ENCODE results near the gene TLE6. TPM values are rescaled to one million over a fixed set of nuclear protein-coding genes. Genes with fewer than 3 reads are reported as not detected.
A peak's percentile ranks its signal among the peaks of the same experiment; 100 is the strongest.

The TLE6 gene
- total and polyA plus RNA-seq, 2 of the 13 experiments (the other 11 are each of a cell fraction or from before 2014, with no cell fraction given) = 0.24 to 5.5 TPM

- TF ChIP-seq, protein P1, sequence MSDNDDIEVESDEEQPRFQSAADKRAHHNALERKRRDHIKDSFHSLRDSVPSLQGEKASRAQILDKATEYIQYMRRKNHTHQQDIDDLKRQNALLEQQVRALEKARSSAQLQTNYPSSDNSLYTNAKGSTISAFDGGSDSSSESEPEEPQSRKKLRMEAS (IDR thresholded peaks at IDR 0.05) = peak; percentile 44
- TF ChIP-seq GATAD1 (CRISPR knock-in tag; IDR thresholded peaks at IDR 0.05) (no peak), POLR2G (IDR thresholded peaks at IDR 0.05; ENCODE audit: low read depth, low read length) (peak; percentile 51; the same call in 1 of the 2 replicates), ZNF30 (CRISPR knock-in tag; IDR thresholded peaks at IDR 0.05) (no peak)
Measured at GRCh38 chr19:2942928-2943640, 34.3 kb upstream of the TLE6 start (continued).

DNA sequence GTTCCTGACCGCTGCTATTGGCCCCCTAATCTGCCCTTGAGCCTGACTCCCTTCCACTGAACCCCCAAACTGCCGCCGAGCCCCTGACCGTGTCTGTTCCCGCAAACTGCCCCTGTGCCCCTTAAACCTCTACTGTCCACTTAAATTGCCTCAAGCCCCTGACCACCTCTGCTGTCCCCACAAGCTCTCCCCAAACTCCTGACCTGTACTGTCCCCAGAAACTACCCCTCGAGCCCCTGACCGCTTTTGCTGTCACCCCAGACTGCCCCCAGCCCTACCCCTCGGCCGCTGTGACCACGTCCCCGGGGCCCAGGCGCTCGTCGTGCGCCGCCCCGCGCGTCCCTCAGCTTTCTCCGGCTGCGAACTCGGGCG lies 33.0 kb upstream of the TLE6 start:
- no TSS peak for BruUV-seq (replicated peaks)
- peak overlapping the region; percentile 81 for H3K9ac ChIP-seq (ENCODE audit: insufficient read depth, low read depth, low read length)
- in situ Hi-C loops (cut with HindIII; ENCODE audit: extremely low pct_ligation_motif_present, low pct_unique_long_range_greater_than_20kb) (no loop called here), intact Hi-C loops (cut with micrococcal nuclease; ENCODE audit: unreplicated experiment) (no loop called here)
- H3K27me3 ChIP-seq (ENCODE audit: control insufficient read depth in 1 of 2, insufficient read depth in 2 of 2, low read length in 2 of 2) = no peaks in the 10 kb centered on the region; a peak in 1 of 5 replicates
- FAIRE-seq (no peak), ATAC-seq (no peak; the same call in 2 of the 3 replicates), DNase-seq (ENCODE audit: low spot score) (no peak)
- WGBS (ENCODE audit: low lambda C conversion rate) = 0% methylated on average over 23 of the region's 23 CpGs
- H3K79me2 ChIP-seq (ENCODE audit: insufficient read depth, low read length) = peaks cover 36% of the 10 kb centered on the region
- ChIA-PET POLR2A (interaction anchor here (1.1 to 3.3 kb wide), 3 partner anchors 33 to 78 kb away, joined by 4 to 20 read pairs (median 14); partner anchors contain the start of genes TLE6, ZNF556 and ZNF57), CTCF (ENCODE audit: low intra/inter-chr PET ratio, low total read pairs) (no interaction called here)
- H3K4me1 ChIP-seq (ENCODE audit: insufficient read depth, low read length) = peaks cover 28% of the 10 kb centered on the region
- peak overlapping the region; percentile 86 for H3K27ac ChIP-seq (ENCODE audit: extremely low read length, insufficient read depth, low read length)
- no peak overlapping the region for H2AFZ ChIP-seq (ENCODE audit: low read length)
- peaks cover 2 to 4% of the 10 kb centered on the region in 2 experiments; a peak in 3 of 5 replicates for H3K36me3 ChIP-seq (replicated peaks in 1 of 2; ENCODE audit: control insufficient read depth in 1 of 2, insufficient read depth in 2 of 2, low read length in 2 of 2)
- peak overlapping the region; percentile 84 to 90 (median 88) for H3K4me3 ChIP-seq (replicated peaks in 1 of 3; ENCODE audit: insufficient read depth in 1 of 3, low read depth in 2 of 3, low read length in 3 of 3)
- 0 out of 2 replicates have a peak, but pooled peaks have one; percentile 27 for TF ChIP-seq ZZZ3 (CRISPR knock-in tag; IDR thresholded peaks at IDR 0.05; ENCODE audit: borderline replicate concordance)
- no peak for TF ChIP-seq SOX13 (IDR thresholded peaks at IDR 0.05)
- TF ChIP-seq SOX13 (CRISPR knock-in tag; conservative IDR thresholded peaks at IDR 0.05 in 1 of 2, IDR thresholded peaks at IDR 0.05 in 1 of 2) = 0 out of 4 replicates have a peak, but pooled peaks of 1 of the 2 experiments have one; percentile 23
- TF ChIP-seq HNRNPK (IDR thresholded peaks at IDR 0.05; ENCODE audit: low read depth, low read length, poor library complexity, severe bottlenecking) = peak; percentile 77
- TF ChIP-seq MEIS1 (CRISPR knock-in tag; IDR thresholded peaks at IDR 0.05; ENCODE audit: borderline replicate concordance) = no peak
- no peak for TF ChIP-seq ZNF512B (CRISPR knock-in tag; IDR thresholded peaks at IDR 0.05; ENCODE audit: borderline replicate concordance)
- TF ChIP-seq ZNF589 (CRISPR knock-in tag; conservative IDR thresholded peaks at IDR 0.05) = peak; percentile 84; the same call in 1 of the 2 replicates
- TF ChIP-seq ZFP82 (CRISPR knock-in tag; IDR thresholded peaks at IDR 0.05; ENCODE audit: borderline replicate concordance) = no peak
- TF ChIP-seq ZNF788 (CRISPR knock-in tag; IDR thresholded peaks at IDR 0.05; ENCODE audit: borderline replicate concordance) = peak; percentile 30; the same call in 1 of the 2 replicates
- TF ChIP-seq EED (CRISPR knock-in tag; IDR thresholded peaks at IDR 0.05) = peak; percentile 62; the same call in 1 of the 2 replicates
- TF ChIP-seq RNF2 (conservative IDR thresholded peaks at IDR 0.05; ENCODE audit: low read depth) = 0 out of 2 replicates have a peak, but pooled peaks have one; percentile 7
- peak; percentile 30; the same call in 1 of the 2 replicates for TF ChIP-seq ZBTB46 (CRISPR knock-in tag; IDR thresholded peaks at IDR 0.05; ENCODE audit: borderline replicate concordance)
- peaks cover 4% of the 10 kb centered on the region; the same call in 1 of the 2 replicates for H4K20me1 ChIP-seq (ENCODE audit: insufficient read depth, low read length)
- no peaks in the 10 kb centered on the region for H3K9me3 ChIP-seq (ENCODE audit: low read length)
- H3K4me2 ChIP-seq (ENCODE audit: low read depth, low read length) = peak overlapping the region; percentile 90

Data from HepG2 (cell line).